Lower leg skin (tissue), 3 donors: ENCODE measurements around the gene ZNF496.

Experiments used
- POLR2A ChIP-seq, 2 donors: fragments of 450-650 bp; IDR thresholded peaks; one replicate each; pipeline ENCODE4 v1.6.1; 2016 to 2017; ENCODE audit warnings: antibody characterized with exemption in 2 of 2, mild to moderate bottlenecking in 1 of 2, moderate library complexity in 1 of 2
- TF ChIP-seq, protein P1 (sequence below), 3 donors: fragments of 450-650 bp; IDR thresholded peaks; one replicate each; pipeline ENCODE4 v1.5.1; 2016; ENCODE audit warnings: antibody characterized with exemption in 3 of 3, mild to moderate bottlenecking in 3 of 3, moderate library complexity in 2 of 3

- TF ChIP-seq, protein P1, sequence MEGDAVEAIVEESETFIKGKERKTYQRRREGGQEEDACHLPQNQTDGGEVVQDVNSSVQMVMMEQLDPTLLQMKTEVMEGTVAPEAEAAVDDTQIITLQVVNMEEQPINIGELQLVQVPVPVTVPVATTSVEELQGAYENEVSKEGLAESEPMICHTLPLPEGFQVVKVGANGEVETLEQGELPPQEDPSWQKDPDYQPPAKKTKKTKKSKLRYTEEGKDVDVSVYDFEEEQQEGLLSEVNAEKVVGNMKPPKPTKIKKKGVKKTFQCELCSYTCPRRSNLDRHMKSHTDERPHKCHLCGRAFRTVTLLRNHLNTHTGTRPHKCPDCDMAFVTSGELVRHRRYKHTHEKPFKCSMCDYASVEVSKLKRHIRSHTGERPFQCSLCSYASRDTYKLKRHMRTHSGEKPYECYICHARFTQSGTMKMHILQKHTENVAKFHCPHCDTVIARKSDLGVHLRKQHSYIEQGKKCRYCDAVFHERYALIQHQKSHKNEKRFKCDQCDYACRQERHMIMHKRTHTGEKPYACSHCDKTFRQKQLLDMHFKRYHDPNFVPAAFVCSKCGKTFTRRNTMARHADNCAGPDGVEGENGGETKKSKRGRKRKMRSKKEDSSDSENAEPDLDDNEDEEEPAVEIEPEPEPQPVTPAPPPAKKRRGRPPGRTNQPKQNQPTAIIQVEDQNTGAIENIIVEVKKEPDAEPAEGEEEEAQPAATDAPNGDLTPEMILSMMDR (IDR thresholded peaks at IDR 0.05) = no peak
- TF ChIP-seq POLR2A (IDR thresholded peaks at IDR 0.05) = no peak
These were observed 4.7 kb upstream of the ZNF496 start for GRCh38 chr1:247336390-247336789.
